ENCODE results near the gene BAIAP2L2.

The BAIAP2L2 gene

DNA sequence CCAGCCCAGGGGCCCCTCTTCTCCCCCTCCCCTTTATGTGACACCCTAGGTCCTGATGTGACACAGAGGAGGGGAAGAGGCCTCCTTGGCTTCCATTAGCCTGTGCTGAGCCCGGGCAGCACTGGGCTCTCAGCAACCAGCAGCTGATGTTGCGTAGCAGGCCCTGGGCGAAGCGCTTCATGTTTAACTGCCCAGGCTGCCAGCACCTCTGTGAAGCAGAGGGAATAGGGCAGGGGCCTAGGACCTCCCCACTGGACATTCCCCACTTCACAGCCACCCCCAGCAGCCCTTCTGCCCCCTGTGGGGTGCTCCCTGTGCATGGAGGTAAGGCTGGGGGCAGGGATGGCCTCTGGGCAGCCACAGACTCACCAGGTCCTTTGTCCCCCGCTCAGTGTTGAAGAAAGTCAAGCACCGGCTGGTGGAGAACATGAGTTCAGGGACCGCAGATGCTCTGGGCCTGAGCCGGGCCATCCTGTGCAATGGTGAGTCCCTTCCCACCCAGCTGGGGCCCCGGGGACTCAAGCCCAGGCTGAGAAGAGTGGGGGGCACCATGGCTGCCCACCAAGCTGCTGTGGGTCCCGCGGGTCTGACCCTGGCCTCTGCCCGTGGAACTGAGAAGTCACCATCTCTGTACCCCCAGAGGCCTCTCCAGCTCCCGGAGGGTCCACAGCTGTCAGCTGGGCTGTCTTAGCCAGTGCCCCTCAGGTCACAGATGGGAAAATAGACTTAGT is 41.7 kb downstream of the BAIAP2L2 start:
- DNase-seq (ENCODE audit: low spot score) = no peak

DNA sequence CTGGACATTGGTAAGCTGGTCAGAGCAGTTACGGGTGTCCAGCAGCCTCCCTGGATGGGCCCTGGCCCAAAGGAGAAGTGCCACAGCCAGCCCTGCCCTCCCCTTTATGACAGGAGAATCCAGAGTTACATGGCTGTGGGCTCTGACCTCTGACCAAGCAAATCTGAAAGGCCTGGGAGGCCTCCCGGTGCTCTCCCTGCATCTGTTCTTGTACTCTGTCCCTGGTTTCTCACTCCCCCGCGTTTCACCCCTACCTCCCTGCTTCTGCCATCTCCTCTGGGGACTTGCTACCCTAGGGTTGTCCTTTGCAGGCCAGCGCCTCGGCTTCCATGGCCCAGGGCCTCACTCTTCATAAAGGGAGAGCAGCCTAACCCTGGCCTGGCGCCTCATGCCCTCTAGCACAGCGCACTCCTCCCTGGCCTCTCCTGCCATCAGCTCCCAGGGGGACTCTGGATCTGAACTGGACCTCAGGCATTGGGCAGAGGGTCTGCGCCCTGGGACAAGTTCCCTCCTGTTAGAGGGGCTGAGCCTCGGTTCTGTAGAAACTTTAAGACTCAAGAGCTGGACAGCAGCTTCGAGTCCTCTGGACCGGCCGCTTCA is 42.6 kb downstream of the BAIAP2L2 start:
- DNase-seq (ENCODE audit: low spot score) = no peak

DNA sequence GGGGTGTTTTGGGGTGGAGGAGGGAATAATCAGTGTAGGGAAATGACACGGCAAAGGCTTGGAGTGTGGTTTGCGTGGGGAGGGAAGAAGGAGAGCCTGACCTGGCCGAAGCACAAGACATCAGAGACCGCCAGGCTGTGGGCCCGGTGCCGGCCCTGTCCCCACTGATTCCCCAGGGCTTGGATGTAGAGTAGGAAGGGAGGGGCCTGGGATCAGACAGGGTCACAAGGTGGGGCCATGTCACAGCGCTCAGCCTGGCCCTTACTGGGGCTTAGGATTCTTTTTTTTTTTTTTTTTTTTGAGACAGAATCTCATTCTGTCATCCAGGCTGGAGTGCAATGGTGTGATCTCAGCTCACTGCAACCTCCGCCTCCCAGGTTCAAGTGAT is 43.5 kb downstream of the BAIAP2L2 start:
- no peak for DNase-seq (ENCODE audit: low spot score)

DNA sequence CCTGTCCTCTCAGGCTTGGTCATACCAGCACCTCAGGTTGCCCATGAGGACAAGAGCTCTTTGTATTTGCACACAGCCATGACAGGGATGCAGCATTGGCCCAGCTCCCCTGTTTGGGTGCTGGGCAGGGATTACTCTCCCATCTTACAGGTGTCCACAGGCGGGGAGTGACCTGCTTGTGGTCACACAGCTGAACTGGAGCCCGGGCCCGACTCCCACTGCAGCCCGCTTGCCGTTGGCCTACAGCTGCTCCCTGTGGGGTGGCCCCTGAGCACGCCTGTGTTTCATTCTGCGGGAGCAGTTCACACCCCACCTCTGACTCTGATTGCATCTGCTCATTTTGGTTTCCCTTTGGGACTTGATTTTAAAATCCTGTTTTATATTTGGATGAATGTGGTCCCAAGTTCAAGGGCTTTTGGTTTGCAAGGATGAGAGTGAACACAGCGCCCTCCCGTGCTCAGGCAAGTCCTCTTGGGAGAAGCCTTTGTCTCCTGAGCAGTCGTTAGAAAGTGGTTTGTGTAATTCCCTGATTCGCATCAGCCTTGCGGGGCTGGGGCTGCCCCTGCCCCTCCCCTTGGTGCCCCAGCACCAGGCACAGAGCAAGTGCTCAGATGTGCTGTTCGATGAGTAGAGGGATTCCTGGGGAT is 44.0 kb downstream of the BAIAP2L2 start:
- no peak for DNase-seq (ENCODE audit: low spot score)

DNA sequence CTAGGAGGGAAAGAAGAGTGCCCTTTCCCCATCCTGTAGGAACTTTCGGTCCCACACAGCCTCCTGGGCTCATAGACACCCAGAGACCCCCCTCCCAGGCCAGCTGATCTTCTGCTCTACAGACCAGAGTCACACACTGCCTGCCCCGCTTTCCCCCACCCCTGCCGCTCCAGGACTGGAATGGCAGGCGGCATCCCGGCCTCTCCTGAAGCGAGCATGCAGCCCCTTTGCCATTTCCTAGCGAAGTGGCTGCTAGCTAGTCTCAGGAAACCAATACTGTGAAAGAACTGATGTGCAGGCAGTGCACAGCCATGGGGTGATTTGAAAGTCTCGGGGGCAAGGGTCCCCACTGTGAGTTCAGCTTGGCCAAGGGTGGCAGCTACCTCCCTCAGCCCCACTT is 44.9 kb downstream of the BAIAP2L2 start:
- DNase-seq (ENCODE audit: low spot score) = no peak

DNA sequence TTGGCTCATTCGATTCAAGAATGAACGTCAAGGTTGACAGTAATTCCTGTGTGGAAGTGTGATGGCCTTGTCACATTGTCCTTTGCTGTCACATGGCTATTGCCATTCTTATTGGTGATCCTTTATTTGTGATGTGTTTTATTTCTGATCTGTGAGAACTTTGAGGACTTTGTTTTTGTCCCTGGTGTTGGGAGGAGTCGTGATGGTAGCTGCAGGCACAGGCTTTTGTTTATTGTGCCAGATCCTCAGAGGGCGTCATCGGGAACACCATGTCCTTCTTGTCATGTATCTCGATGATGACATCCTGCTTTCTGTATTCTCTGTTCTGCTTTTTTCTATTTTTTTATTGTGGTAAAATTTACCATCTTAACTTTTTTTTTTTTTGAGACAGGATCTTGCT is 47.7 kb downstream of the BAIAP2L2 start:
- DNase-seq (ENCODE audit: low spot score) = no peak

DNA sequence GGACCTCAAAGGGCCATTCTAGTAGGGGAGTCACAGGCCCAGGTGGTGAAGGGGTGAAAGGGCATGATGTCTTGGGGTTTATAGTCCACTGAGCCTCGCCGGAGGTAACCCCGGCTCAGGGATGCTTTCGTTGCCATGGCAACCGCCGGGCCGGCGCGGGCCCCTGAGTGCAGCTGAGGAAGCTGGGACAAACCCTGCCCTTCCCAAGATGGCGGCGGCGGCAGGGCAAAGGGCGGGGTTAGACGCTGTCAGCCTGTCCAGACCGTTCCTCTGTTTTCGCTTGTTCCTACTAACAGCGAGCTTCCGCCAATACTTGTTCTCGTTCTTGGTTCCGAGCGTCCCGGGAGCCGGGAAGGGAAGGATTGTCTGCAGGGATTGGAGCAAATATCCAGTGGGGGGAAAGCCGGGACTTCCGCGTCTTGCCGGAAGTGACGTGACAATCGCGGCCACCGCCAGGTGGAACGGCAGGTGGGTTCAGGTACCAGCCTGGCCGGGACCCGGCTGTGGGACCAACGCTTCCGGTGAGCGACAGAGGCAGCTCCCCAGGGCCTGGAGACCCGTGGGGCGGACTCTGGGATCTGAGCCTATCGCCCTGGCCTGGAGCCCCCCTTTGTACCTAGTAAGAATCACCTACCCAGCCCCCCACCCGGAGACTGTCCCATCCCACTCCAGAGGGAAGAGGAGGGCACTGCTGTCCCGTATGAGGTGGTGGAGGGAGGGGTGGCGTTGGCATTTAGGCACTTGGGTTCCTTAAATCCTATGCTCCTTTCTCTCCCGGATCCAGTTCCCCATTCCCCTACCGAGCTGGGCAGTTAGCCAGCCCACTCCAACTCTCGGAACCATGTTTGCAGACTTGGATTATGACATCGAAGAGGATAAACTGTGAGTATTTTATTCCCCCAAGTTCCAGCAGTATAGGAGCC is 53.3 kb downstream of the BAIAP2L2 start, which contains the start of gene PICK1:
PICK1 (plus strand) TSS at position 436 of the 923 bp plus-strand sequence; CDS start at position 842, 406 bp downstream.
- peak; percentile 91 for DNase-seq (ENCODE audit: low spot score)

DNA sequence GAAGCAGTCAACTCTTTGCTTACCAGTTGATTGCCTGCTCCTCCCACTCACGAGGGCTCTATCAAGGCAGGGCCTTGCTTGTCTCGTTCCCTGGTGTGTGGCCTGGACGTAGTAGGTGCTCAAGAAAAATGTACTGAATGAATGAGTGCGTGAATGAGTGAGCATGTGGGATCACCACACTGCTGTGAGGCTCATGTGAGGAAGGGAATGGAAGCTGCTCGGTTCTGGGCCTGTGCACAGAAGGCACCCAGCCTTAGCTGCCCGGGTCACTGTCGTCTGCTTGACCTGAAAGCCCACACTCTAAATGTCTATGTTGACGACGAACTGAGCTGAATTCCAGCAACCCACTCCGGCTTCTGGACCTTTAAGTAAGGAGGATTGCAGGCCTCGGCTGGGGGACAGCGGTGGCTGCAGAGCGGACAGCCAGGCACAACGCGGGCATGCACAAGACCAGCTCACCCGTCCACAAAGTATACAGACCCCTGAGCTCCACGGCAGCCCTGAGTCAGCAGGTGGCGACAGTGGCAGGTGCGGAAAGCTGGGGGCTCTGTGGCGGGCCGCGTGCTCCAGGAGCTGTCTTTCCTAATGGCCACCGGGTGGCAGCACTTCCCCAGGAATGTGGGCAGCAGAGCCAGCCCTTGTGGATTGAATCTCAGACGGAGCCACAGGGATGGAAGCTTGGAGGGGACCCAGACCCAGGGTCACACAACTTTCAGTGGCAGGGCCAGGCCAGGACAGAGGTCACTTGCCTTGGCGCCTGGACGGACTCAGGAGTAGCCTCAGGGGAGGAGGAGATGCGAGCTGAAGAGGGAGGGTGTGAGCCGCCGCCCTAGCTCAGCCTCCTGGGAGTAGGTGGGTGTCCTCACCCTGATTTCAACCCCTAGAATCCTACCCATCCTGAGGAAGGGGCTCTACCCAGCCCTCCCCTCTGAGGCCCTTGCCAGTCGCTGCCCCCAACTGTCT is 58.3 kb downstream of the BAIAP2L2 start:
- peak; percentile 86 for DNase-seq (ENCODE audit: low spot score)

DNA sequence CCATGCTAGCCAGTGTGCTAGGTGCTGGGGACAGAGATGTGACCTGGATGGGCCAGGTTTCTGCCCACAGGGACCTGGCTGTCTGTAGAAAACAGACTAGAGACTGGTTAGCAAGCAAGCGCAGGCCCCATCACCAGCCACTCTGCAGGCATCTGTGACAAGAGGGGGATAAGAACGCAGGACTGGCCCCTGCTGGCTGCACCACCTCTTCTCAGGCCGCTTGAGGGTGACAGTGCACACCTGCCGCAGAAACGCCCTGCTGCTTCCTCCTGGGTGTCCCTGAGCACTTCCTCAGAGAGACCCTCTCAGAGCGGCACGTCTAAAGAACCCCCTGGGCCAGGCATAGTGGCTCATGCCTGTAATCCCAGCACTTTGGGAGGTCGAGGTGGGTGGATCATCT is 59.2 kb downstream of the BAIAP2L2 start:
- DNase-seq (ENCODE audit: low spot score) = no peak

DNA sequence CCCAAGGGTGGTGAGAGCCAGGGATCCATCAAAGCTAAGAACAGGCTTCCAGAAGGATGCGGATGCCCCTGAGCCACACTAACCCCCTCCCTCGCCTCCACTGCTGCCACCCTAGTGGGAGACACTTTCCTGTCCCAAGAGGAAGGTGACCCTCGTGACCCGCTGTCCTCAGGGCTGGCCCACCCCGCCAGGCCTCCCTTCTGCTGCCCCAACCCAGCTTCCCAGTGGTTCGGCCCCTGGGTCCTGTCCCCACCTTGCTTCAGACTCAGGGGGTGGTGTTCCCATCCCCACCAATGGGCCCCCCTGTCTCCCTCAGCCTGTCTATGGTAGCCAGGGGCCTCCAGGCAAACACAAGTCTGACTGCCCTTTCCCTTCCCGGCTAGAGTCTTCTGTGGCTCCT is 59.8 kb downstream of the BAIAP2L2 start:
- DNase-seq (ENCODE audit: low spot score) = no peak

DNA sequence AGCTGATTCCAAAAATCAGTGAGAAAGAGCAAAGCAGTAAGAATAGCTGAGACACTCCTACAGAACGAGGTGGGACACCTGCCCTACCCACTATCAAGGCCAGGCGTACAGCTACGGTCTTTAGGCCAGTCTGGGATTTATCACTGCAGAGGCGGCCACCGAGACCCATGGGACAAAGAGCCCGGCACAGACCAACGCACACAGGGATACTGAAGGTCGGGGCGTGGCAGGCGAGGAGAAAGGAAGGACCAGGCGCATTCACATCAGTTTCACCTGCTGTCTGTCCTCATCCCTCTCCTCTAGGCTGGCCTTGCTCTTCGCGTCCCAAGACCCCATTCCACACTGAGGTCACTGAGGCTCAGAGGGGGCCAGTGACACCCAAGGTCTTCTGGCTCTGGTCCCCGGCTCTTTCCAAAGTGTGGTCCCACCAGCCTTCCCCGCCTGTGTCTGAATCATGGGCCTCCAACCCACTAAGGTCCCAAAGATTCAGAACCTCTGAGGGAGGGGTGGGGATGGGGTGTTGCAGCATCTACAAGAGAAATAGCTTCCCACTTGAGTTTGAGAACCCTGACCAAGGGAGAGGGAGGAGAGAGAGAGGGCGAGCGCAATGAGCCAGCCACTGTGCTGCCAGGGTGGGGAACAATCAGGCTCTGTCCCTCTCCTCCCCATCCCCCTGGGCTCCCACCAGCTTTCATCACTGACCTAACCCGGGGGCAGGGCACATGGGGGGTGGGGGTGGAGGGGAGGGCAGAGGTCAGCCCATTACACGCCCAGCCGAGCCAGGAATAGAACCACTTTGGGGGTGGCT is 60.5 kb downstream of the BAIAP2L2 start:
- no peak for DNase-seq (ENCODE audit: low spot score)

DNA sequence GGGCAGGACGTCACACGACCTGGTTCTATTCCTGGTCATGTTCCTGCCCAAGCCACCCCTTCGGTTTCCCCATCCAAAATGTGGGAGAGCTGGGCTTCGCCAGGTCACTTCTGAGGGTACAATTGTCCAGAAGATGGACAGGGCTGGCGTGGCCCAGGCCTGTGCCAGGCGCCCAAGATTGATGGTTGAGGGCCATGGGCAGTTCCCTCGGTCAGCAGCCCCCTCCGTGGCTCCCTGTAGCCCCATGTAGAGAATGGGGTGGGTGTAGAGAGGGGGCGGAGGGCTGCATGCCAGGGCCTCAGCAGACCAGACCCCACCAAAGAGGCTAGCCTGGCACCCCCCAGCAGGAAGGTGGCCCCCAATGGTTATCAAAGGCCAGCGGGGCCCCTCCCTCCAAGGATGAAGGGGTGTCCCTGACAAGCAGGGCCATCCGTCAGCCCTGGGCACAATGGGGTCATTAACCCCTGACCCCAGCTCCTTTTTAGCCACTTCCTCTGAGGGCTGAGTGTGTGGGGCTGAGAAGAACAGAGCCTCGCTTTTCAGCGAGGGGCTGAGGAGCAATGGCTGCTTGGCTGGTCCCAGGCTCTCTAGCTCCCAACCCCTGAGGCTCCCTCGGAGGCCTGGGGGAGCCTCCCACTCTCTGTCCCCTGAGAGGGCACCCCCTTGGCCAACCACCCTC is 64.3 kb downstream of the BAIAP2L2 start:
- DNase-seq (ENCODE audit: low spot score) = no peak

DNA sequence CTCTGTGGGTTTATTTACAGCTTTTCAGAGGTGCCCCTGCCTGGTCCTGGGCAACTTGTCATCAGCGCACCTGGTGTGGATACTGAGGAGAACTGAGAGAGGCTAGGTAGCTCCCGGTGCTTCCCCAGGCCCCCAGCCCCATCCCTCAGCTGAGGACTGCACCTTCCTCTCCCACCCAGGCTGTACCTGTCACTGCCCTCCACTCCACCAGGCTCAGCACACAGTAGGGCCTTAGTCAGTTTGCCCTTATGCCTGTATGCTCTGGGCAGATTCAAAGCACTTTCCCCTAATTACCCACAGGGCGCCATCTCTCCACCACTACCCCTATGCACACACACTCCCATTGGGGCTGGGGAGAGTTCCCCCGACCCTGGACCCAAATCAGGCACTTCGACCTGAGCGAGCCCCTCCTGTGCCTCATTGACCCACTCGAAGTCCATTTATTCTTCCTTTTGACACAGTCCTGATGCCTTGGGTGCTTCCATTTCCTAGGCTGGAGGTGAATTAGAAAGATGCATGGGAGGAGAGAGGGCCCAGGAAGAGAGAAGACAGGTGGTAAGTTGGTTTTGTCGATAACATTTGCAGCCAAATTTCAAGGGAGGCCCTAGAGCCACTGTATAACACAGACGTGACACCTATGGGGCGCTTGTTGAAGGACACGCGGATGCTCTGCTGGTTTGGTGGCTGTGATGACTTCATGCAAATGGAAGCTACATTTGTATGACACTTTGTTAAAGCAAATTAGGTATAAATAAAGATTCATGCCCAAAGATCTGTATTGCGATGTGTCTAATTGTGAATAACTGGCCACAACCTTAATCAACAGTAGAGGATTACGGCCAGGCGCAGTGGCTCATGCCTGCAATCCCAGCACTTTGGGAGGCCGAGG is 67.1 kb downstream of the BAIAP2L2 start:
- DNase-seq (ENCODE audit: low spot score) = no peak

DNA sequence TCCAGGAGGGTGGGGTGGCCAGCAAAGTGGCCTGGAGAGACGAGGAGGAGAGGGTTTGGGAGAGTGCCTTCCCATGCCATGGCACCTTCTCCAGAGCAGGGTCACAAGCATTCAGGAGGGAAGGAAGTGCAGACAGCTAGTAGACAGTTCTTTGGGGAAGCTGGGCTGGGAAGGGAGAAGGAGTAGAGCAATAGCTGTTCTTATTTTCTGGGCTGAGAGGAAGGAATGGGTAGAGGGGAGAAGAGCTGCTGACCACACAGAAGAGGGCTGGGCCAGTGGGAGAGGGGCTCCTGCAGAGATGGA is 68.0 kb downstream of the BAIAP2L2 start:
- no peak for DNase-seq (ENCODE audit: low spot score)

DNA sequence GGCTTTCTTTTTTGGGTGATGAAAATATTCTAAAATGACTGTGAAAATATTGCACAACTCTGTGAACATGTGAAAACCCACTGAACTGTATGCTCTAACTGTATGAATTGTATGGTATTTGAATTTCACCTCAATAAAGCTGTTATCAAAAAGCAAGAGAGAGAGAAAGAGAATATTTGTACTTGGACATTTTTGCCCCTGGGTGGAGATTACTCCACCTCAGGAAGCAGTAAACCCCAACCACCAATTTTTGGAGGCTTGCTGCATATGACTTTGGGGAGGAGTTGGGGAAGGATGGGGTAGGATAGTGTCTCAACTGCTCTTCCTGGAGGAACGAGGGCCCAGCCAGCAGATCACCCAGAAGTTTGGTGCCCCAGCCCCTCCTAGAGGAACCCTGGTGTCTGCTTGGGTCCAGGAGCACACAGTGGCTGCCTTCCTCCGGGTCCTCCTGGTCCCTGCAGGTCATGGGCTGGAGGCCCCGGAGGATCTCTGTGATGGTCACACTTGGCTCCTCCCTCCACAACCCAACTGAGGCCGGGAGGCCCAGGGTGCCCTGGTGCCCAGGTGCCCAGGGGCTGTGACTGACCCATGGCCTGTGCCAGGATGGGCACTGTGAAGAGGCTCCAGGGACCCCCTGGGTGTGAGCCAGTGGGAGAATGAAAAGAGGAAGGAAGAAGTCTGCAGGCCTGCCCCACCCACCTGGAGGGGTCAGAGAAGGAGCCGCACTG is 68.6 kb downstream of the BAIAP2L2 start:
- no peak for DNase-seq (ENCODE audit: low spot score)

DNA sequence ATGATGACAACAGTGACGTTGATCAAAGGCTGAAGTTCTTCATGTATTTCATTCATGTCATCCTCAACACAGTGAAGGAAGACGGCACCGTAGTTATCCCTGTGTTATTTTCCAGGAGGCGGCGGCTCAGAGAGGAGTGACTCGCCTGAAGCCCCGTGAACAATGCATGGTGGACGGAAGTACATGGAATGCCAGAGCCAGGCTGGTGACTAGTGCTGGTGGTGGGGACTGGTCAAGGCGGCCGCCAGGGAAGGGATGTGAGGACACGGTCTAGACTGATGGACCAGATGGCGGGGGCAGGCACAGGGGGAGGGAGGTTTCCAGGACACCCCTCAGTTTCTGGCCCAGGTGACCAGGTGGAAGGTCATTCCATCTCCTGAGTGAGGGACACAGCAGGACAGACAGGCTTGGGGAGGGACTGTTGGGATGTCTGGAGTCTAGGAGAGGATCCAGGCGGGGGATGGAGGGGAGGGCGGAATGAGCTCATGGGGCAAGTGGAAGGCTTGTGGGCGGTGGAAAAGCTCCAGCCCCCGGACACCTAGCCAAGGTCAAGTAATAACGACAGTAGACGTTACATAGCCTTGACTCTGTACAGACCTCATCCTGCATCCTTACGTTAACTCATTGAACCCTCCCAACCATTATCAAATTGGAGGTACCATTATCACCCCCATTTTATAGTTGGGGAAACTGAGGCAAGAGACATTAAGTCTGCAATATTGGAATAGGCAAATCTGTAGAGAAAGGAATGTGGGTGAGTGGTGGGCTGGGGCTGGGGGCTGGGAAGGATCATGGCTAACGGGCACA is 69.3 kb downstream of the BAIAP2L2 start:
- no peak for DNase-seq (ENCODE audit: low spot score)

All from left forelimb (tissue), 1 donor.